DND-41 (cell line): Measurements from ENCODE around the gene BAHCC1.

ENCODE experiments used
- ATAC-seq: fragments of 200-7000 bp; cut with Tn5 transposase; 3 replicates; pipeline ENCODE4 v1.9.1; 2021; ENCODE audit warnings: low read depth; ENCODE audit not compliant: insufficient read depth
- DNase-seq: peaks from one replicate; pipeline ENCODE4 v3.0.0-alpha.2; 2020
- H2AFZ ChIP-seq: 2 replicates; pipeline ENCODE4 v1.6.0; 2012; ENCODE audit warnings: low read depth, low read length
- H3K27ac ChIP-seq: 2 replicates; pipeline ENCODE4 v1.5.1; 2012; ENCODE audit warnings: low read length, inconsistent platforms
- H3K27me3 ChIP-seq: fragments of 200-600 bp; sonication (generic); 2 replicates; pipeline ENCODE4 v1.6.0; 2012; ENCODE audit warnings: low read length, mild to moderate bottlenecking, inconsistent platforms; ENCODE audit not compliant: insufficient read depth, poor library complexity
- H3K36me3 ChIP-seq: 2 replicates; pipeline ENCODE4 v1.5.1; 2012; ENCODE audit warnings: low read length, inconsistent platforms; ENCODE audit not compliant: insufficient read depth
- H3K4me1 ChIP-seq: 2 replicates; pipeline ENCODE4 v1.5.1; 2012; ENCODE audit warnings: mild to moderate bottlenecking, low read length; ENCODE audit not compliant: insufficient read depth
- H3K4me2 ChIP-seq: 2 replicates; pipeline ENCODE4 v1.6.0; 2012; ENCODE audit warnings: mild to moderate bottlenecking, moderate library complexity, low read length, inconsistent platforms; ENCODE audit not compliant: insufficient read depth
- H3K4me3 ChIP-seq, 2 experiments: fragments of 200-600 bp in 1 of 2; shearing (Covaris generic) in 1 of 2; 2 replicates each; pipeline ENCODE4 v1.5.1; 2012 to 2016; ENCODE audit warnings: inconsistent platforms in 2 of 2, low read length in 2 of 2, mild to moderate bottlenecking in 2 of 2, low read depth in 1 of 2, moderate library complexity in 1 of 2
- H3K79me2 ChIP-seq: 2 replicates; pipeline ENCODE4 v1.6.0; 2012; ENCODE audit warnings: low read length, inconsistent platforms; ENCODE audit not compliant: insufficient read depth
- H3K9ac ChIP-seq: 2 replicates; pipeline ENCODE4 v1.6.0; 2012; ENCODE audit warnings: low read depth, mild to moderate bottlenecking, inconsistent platforms, low read length, moderate library complexity
- H3K9me3 ChIP-seq: 2 replicates; pipeline ENCODE4 v1.5.1; 2012; ENCODE audit warnings: low read length, moderate library complexity, mild to moderate bottlenecking, inconsistent platforms; ENCODE audit not compliant: insufficient read depth, severe bottlenecking
- H4K20me1 ChIP-seq: 2 replicates; pipeline ENCODE4 v1.6.0; 2012; ENCODE audit warnings: low read length; ENCODE audit not compliant: insufficient read depth
- CTCF ChIP-seq: IDR thresholded peaks from 2 replicates; pipeline ENCODE4 v1.5.1; 2012; ENCODE audit warnings: borderline replicate concordance, low read length, moderate library complexity, mild to moderate bottlenecking; ENCODE audit not compliant: poor library complexity, severe bottlenecking; ENCODE audit errors: extremely low read depth
- EZH2 ChIP-seq: IDR thresholded peaks from 3 replicates; pipeline ENCODE4 v1.6.1; 2012; ENCODE audit warnings: borderline replicate concordance, low read depth, mild to moderate bottlenecking, moderate library complexity, low read length, inconsistent platforms; ENCODE audit not compliant: severe bottlenecking

BAHCC1 gene

GRCh38 chr17:81400154-81400977 lies 5.1 kb downstream of the BAHCC1 start:
- H3K27ac ChIP-seq: no peak overlapping the region
- H3K27me3 ChIP-seq: peaks cover 73% of the 10 kb centered on the region
- no peak overlapping the region for H2AFZ ChIP-seq

GRCh38 chr17:81400996-81401722 lies 5.9 kb downstream of the BAHCC1 start:
- Histone ChIP-seq H3K4me2 (no peak overlapping the region), H3K4me1 (peaks cover 38% of the 10 kb centered on the region), H3K36me3 (no peaks in the 10 kb centered on the region), H3K9ac (no peak overlapping the region), H3K27me3 (peaks cover 69% of the 10 kb centered on the region), H4K20me1 (peaks cover 27% of the 10 kb centered on the region), H3K27ac (no peak overlapping the region), H3K9me3 (no peaks in the 10 kb centered on the region), H3K79me2 (0 out of 2 replicates have a peak, but pooled peaks cover 2% of the 10 kb centered on the region), H3K4me3 (no peak overlapping the region), H2AFZ (no peak overlapping the region)
- no peak for TF ChIP-seq CTCF
- no peak for TF ChIP-seq EZH2
- ATAC-seq (no peak), DNase-seq (no peak)

More at GRCh38 chr17:81400154-81400977, 5.1 kb downstream of the BAHCC1 start:
- H3K4me1 ChIP-seq: peaks cover 46% of the 10 kb centered on the region
- peak overlapping the region; percentile 42; the same call in 1 of the 2 replicates for H3K9ac ChIP-seq
- H3K36me3 ChIP-seq: no peaks in the 10 kb centered on the region; the same call in 1 of the 2 replicates
- H3K9me3 ChIP-seq: no peaks in the 10 kb centered on the region
- H3K4me2 ChIP-seq: peak overlapping the region; percentile 69
- peaks cover 30% of the 10 kb centered on the region for H4K20me1 ChIP-seq
- TF ChIP-seq EZH2: peak; percentile 97
- no peak for TF ChIP-seq CTCF
- peak overlapping the region in 1 of 2 experiments; percentile 57; a peak in 2 of 4 replicates for H3K4me3 ChIP-seq
- DNase-seq (peak; percentile 15), ATAC-seq (no peak)
- H3K79me2 ChIP-seq: peaks cover 7% of the 10 kb centered on the region; the same call in 1 of the 2 replicates

GRCh38 chr17:81401723-81402529 lies 6.7 kb downstream of the BAHCC1 start:
- H3K79me2 ChIP-seq: no peaks in the 10 kb centered on the region
- peaks cover 30% of the 10 kb centered on the region for H3K4me1 ChIP-seq
- ATAC-seq (no peak), DNase-seq (peak; percentile 21)
- TF ChIP-seq EZH2: no peak
- TF ChIP-seq CTCF: peak; percentile 35
- H3K4me3 ChIP-seq: no peak overlapping the region
- H3K9ac ChIP-seq: no peak overlapping the region
- no peak overlapping the region for H3K27ac ChIP-seq
- H3K36me3 ChIP-seq: no peaks in the 10 kb centered on the region
- H4K20me1 ChIP-seq: peaks cover 27% of the 10 kb centered on the region
- H3K4me2 ChIP-seq: no peak overlapping the region
- peaks cover 62% of the 10 kb centered on the region for H3K27me3 ChIP-seq
- no peak overlapping the region for H2AFZ ChIP-seq
- no peaks in the 10 kb centered on the region for H3K9me3 ChIP-seq
